ENCODE results near the gene INPP5F. TPM values are rescaled to one million over a fixed set of nuclear protein-coding genes. Genes with fewer than 3 reads are reported as not detected.

Gene INPP5F
- total RNA-seq, 6 experiments from 2014 or later, result 8.7 to 12.8 (median 12.5) TPM

DNA sequence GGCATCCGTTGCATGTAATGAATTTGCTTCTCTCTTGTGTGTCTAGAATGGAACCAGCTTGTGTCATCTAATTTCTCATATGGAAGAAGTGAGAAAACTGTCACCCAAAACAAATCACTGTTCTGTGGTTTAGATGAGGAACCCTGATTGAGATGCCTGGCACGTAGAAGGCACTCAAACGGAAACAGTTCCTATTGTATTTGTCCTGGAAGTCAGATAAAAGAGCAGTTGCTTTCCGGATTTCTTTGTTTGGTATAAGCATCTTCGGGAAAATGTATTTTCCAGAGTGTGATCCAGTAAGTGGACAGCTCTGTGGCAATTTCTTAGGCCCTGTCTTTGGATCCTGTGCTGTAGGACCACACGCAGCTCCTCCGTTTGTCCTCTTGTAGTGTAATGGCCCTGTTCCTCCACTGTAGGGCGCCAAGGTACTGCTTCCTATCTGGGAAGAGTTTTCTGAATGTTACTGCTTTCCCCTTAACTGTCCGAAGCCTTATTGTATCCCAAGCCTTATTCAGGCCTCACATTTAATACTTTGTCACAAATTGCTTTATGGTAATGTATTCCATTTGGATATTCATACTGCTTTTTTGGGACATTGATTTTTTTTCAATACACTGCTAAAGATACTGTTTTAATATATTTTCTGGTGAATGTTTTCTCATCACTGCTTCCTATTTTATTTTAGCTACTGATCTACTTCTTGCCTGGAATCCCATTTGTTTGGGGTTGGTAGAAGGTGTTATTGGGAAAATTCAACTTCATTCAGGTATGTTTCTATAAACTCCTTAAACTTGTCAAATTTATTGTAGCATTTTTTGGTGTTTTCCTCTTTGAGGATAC lies 24.8 kb downstream of the INPP5F start:
- Mint-ChIP-seq H3K27ac (no peak overlapping the region; the same call in 1 of the 2 replicates), H3K27me3 (ENCODE audit: insufficient read depth) (no peaks in the 10 kb centered on the region; the same call in 1 of the 2 replicates), H3K4me3 (no peak overlapping the region), H3K4me1 (ENCODE audit: low read depth) (peaks cover 32% of the 10 kb centered on the region), H3K9me3 (no peaks in the 10 kb centered on the region), H3K36me3 (ENCODE audit: low read depth) (no peaks in the 10 kb centered on the region)
- DNase-seq, result peak; percentile 79
- TF ChIP-seq, protein P1, sequence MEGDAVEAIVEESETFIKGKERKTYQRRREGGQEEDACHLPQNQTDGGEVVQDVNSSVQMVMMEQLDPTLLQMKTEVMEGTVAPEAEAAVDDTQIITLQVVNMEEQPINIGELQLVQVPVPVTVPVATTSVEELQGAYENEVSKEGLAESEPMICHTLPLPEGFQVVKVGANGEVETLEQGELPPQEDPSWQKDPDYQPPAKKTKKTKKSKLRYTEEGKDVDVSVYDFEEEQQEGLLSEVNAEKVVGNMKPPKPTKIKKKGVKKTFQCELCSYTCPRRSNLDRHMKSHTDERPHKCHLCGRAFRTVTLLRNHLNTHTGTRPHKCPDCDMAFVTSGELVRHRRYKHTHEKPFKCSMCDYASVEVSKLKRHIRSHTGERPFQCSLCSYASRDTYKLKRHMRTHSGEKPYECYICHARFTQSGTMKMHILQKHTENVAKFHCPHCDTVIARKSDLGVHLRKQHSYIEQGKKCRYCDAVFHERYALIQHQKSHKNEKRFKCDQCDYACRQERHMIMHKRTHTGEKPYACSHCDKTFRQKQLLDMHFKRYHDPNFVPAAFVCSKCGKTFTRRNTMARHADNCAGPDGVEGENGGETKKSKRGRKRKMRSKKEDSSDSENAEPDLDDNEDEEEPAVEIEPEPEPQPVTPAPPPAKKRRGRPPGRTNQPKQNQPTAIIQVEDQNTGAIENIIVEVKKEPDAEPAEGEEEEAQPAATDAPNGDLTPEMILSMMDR (IDR thresholded peaks at IDR 0.05), result peak; percentile 94

DNA sequence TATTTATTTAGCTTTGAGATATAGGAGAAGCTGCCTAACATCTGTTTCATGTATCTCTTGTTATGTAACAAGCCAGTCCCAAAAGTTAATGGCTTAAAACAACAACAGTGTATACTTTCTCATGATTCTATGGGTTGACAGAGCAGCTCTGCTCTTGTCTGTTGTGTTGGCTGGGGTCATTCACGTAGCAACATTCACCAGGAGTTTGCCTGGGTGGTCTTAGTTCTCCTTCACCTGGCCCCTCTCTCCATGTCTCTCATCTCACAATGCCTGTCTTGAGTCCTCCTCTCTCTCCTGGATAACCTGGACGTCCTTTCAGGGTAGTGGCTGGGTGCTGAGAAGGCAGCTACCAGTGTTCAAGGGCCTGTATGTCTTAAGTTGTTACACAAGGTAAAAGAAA lies 27.5 kb downstream of the INPP5F start:
- H3K27ac Mint-ChIP-seq, result no peak overlapping the region
- TF ChIP-seq, protein P1 (IDR thresholded peaks at IDR 0.05), result no peak
- DNase-seq, result no peak
- H3K9me3 Mint-ChIP-seq, result no peaks in the 10 kb centered on the region
- H3K4me1 Mint-ChIP-seq (ENCODE audit: low read depth), result peaks cover 40% of the 10 kb centered on the region
- no peak overlapping the region for H3K4me3 Mint-ChIP-seq
- H3K27me3 Mint-ChIP-seq (ENCODE audit: insufficient read depth), result no peaks in the 10 kb centered on the region; the same call in none of the 2 replicates
- H3K36me3 Mint-ChIP-seq (ENCODE audit: low read depth), result no peaks in the 10 kb centered on the region

DNA sequence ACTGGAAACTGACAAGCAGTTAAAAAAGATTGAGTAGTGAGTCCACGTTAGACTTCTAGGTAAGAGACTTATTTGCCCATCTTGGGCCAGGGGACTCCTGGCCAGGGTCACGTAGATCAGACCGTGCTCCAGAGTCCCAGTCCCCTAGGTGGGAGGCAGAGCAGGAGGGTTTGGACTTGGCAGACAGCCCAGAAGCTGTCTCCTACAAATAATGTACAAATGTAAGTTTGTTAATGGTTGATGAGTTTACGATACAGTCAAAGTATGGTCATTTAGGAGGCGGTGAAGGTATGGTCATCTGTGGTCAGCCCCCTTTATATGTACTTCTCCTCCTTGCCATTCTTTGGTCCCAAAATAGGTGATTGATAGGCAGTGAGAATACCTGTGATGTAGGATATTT lies 28.2 kb downstream of the INPP5F start:
- no peaks in the 10 kb centered on the region; the same call in none of the 2 replicates for H3K27me3 Mint-ChIP-seq (ENCODE audit: insufficient read depth)

DNA sequence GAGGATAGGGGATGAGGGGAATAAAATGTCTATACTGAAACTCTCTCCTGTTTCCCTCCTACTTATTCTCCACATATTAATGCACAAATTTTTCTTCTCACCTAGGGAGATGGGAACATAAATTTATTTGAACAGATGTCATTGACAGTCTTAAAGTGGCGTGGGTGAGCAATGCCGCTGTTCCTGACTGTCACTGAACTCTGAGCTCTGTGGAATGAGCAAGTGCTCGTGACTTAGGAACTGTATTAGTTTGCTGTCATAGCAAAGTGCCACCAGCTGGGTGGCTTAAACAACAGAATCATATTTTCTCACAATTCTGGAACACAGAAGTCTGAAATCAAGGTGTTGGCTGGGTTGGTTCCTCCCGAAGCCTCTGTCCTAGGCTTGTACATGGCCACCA lies 29.1 kb downstream of the INPP5F start:
- Mint-ChIP-seq H3K36me3 (ENCODE audit: low read depth) (peaks cover 4% of the 10 kb centered on the region), H3K27me3 (ENCODE audit: insufficient read depth) (no peaks in the 10 kb centered on the region; the same call in none of the 2 replicates), H3K9me3 (no peaks in the 10 kb centered on the region), H3K4me3 (no peak overlapping the region; the same call in 1 of the 2 replicates), H3K27ac (peak overlapping the region; percentile 81), H3K4me1 (ENCODE audit: low read depth) (peaks cover 55% of the 10 kb centered on the region)
- no peak for DNase-seq
- TF ChIP-seq, protein P1 (IDR thresholded peaks at IDR 0.05), result no peak

More for the DNA sequence above, 28.2 kb downstream of the INPP5F start:
- no peak overlapping the region for H3K27ac Mint-ChIP-seq
- TF ChIP-seq, protein P1 (IDR thresholded peaks at IDR 0.05), result no peak
- peaks cover 48% of the 10 kb centered on the region for H3K4me1 Mint-ChIP-seq (ENCODE audit: low read depth)
- H3K9me3 Mint-ChIP-seq, result no peaks in the 10 kb centered on the region
- DNase-seq, result no peak
- H3K4me3 Mint-ChIP-seq, result no peak overlapping the region
- no peaks in the 10 kb centered on the region for H3K36me3 Mint-ChIP-seq (ENCODE audit: low read depth)

DNA sequence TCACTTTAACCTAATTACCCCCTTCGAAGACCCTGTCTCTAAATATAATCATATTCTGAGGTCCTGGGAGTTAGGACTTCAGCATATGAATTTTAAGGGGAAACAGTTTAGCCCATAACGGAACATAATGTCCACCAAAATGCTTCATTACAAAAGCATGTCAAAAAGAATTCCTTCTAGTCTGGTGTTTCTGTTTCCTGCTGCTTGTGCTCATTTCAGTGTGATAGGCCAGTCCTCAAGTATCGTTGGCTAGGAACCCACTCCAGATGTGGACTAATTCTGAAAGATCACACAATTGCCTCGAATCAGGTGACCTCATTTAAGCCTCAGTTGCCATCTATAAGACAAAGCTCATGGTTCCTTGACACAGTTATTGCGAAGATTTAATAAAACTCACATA lies 29.6 kb downstream of the INPP5F start:
- Mint-ChIP-seq H3K27me3 (ENCODE audit: insufficient read depth) (no peaks in the 10 kb centered on the region; the same call in none of the 2 replicates), H3K4me1 (ENCODE audit: low read depth) (peaks cover 57% of the 10 kb centered on the region), H3K27ac (peak overlapping the region; percentile 81), H3K36me3 (ENCODE audit: low read depth) (peaks cover 5% of the 10 kb centered on the region), H3K9me3 (no peaks in the 10 kb centered on the region), H3K4me3 (no peak overlapping the region; the same call in 1 of the 2 replicates)
- no peak for DNase-seq
- TF ChIP-seq, protein P1 (IDR thresholded peaks at IDR 0.05), result no peak

Data from HFFc6 (cell line).